Activated gamma-delta T cell (primary cell): ENCODE results near the gene LAS1L.
"Not testable (repeated sequence)": the region's sequence is repeated elsewhere in the genome, so short reads cannot be mapped to it uniquely, and the experiment has no call there.

Experiments
- DNase-seq: peaks from one replicate; lab custom pipeline; 2025; lab: John Stamatoyannopoulos, UW

LAS1L gene

DNA sequence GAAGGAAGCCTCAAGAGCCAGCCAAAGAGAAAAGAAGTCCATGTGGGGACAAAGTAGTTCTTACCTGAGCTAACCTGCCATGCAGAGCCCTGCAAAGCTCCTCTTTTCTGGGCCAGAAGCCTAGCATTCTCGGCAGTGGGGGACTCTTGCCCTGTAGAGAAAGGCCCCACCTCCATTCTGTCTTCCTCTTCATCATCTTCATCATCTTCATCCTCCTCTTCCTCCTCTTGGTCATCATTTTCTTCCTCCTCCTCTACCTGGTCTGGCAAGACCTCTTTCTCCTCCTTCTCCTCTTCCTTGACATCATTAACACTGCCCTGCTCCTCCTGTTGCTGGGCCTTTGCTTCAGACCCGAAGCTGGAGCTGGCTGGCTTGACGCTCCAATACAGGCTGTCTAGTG lies 16.7 kb downstream of the LAS1L start:
- no peak for DNase-seq

DNA sequence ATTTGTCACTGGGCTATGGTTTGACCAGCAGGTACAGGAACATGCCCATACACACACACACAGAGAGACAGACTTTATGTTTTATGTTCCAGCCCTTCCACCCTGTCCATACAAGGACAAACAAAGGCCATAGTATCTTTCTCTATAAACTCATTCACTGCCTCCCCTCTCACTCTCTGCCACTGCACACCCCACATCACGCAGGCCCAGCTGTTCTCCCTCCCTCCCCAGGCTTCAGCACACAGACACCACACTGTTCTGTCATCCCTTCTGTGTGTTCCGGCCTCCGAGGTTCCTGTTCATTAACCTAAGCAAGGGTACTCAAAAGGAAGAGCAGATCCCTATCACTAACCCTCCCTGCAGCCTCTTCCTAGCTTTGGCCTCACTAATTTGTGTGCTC lies 17.8 kb downstream of the LAS1L start:
- no peak for DNase-seq

DNA sequence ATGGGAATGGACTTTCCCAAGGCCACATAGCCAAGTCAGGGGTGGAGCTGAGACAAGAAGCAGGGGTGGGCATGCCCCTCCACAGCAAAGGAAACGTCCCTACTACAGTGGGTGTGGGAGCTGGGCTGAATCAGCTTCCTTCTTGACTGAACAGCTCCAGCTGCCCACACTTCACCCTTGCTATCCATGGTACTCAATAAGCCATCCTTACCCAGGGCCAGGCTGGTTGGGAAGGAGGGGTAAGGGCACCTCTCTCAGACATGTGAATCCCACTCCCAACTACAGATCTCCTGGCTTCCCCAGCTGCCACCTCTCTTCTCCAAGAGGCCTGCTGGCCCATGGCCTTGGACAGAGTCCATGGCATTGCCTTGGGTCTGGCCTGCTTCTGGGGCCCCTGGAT lies 21.0 kb downstream of the LAS1L start:
- DNase-seq = no peak

DNA sequence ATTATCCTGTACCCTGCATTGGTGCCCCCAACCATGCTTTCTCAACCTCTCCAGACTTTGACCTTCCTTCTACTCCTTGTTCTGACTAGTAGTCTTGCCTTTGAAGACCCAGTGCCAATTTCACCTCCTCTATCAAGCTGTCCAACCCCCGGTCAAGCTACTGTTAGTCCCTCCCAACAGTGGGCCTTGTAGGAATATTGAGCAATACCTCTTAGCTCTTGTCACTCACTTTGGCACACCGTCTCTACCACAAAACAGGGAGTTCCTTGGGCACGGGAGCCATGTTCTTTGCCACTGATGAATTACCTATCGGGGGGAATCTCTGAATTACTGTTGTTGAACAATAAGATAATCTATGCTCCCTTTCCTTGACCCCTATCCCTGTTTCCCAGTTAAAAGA lies 25.2 kb downstream of the LAS1L start:
- DNase-seq = no peak

DNA sequence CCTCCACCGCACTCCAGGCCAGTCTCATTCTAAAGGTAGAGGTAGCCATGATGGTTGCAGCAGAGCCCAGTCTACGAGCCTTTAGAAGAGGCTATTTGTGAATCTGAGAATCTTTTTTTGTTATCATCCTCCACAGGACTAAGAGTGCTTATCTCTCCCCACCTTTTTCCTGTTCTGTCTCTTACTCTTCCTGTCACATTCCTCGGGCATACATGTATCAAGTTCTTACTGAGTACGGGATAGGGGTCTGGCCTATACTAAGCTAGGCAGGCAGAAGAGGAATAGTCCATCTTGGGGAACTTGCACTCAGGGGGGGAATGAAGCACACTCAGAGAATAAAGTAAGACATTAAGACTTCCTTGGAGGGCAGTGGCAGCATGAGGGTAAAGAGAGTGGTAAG lies 25.7 kb downstream of the LAS1L start:
- DNase-seq = no peak

DNA sequence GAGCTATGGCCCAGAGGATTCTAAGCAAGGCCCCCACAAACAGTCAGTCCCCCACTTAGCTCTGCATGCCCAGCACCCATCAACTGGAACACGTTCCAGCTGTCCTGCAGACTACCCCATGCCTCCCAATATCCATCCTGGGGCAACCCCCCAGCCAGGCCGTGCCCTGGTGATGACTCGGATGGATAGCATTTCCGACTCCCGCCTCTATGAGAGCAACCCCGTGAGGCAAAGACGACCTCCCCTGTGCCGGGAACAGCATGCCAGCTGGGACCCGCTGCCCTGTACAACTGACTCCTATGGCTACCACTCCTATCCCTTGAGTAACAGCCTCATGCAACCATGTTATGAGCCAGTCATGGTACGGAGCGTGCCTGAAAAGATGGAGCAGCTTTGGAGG lies 32.0 kb downstream of the LAS1L start:
- no peak for DNase-seq

DNA sequence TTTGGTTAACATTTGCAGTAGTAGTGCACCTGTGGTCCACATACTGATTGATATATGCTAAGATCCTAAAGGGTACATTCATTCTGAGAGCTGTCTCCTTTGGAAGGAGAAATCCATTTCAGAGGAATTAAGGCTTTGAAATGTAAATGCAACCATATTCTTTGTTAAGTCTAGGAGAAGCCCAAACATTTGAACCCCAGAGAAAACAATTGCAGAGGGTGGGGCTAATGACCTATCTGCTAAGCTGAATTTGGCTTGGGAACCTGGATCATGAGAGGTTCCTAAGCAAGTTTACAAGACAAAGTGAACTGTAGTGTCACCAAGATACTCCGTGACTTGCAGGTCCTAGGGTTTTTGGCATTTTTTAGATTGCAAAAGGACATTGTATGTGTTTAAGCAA lies 41.2 kb downstream of the LAS1L start:
- no peak for DNase-seq

DNA sequence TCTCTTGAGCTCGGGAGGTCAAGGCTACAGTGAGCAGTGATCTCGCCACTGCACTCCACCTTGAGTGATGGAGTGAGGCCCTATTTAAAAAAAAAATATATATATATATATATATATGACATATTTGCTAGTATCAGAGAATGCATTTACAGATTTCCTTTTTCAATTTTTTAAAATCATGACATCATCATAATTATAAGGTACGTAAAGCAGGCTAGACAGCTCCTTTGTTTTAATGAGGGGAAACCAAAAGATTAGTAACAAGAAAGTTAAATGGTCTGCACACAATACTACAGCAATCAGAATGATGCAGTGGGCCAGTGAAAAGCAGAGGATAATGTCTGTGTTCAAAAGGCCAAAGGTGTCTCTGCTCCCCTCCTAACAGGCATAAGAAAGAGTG lies 43.0 kb downstream of the LAS1L start:
- no peak for DNase-seq

DNA sequence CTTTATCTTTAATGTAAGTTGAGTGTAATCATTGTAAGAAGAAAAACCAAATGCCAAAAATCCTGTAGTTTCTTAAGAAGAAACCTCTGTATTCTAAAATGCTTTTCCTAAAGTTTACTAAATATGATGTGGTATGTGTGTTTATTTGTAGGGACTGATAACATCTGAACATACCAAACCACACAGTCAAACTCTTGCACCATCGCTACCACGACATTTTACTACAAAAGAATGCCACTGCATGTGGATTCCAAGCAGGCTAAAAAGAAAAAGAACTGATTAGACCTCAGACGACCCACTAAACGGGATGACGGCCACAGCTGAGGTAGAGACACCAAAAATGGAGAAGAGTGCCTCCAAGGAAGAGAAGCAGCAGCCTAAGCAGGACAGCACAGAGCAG lies 46.1 kb downstream of the LAS1L start:
- DNase-seq = no peak

DNA sequence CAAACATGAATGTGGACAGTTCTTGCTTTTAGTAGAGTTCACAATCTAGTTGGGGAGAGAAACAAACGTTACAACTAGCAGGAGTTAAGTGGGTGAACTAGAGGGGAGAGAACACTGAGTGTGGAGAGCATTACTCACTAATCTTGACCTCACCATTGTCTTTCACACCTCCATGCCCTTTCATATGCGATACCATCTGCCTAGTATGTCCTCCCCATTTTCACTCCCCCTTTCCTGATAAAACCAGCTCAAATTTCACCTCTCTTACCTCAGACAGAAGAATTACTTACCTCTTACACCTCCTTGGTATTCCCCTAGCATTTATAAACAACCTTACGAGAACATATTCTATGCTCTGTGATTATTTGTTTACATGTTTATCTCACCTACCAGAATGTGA lies 53.6 kb downstream of the LAS1L start:
- DNase-seq = no peak

DNA sequence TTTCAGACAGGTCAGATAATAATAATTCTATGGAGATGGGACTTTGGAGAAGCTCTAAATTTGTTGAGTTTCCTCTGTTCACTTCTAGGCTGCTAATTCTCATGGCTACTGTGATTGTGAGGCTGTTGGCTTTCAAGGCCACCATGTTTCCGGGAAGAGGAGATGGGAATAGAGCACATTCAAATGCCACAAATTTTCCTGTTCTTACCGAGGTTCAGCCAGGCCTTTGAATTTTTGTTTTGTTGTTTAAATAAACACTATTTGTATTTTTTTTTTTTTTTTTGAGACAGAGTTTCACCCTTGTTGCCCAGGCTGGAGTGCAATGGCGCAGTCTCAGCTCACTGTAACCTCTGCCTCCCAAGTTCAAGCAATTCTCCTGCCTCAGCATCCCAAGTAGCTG lies 55.5 kb downstream of the LAS1L start:
- not testable (repeated sequence) for DNase-seq

DNA sequence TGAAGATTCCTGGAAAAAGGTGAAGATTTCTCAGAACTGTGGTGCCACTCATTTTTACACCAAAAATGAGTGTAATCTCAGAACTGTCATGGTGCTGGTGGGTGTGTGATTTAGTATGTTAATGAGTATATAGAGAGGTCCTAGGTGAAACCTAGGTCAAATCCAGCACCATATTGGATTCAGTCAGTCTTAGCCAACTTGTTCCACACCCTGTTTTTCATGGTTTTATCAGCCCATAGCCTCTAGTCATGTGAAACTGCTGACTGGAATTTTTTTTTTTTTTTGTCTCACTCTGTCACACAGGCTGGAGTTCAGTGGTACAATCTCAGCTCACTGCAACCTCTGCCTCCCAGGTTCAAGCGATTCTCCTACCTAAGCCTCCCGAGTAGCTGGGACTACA lies 58.0 kb downstream of the LAS1L start:
- DNase-seq = no peak

DNA sequence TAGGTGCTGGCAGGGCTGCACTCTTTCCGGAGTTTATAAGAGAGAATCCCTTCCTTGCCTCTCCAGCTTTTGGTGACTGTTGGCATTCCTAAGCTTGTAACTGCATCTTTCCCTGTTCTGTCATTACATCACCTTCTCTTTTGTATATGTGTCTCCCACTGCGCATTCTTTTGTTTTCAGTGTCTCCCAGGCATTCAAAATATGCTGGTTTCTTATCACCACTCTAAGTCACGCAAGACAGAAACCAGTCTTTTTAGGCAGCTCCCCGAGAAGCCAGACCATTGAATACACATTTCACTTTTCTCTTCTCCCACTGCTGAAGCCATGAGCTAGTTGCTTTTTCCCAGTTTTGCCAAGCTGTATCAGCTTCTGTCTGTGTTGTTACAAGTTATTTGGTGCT lies 71.0 kb downstream of the LAS1L start:
- no peak for DNase-seq
